ENCODE measurements around the gene OR2B2. TPM values are rescaled to one million over a fixed set of nuclear protein-coding genes. Genes with fewer than 3 reads are reported as not detected.

OR2B2 gene
- total RNA-seq, 1 experiment from 2014 or later: not detected

DNA sequence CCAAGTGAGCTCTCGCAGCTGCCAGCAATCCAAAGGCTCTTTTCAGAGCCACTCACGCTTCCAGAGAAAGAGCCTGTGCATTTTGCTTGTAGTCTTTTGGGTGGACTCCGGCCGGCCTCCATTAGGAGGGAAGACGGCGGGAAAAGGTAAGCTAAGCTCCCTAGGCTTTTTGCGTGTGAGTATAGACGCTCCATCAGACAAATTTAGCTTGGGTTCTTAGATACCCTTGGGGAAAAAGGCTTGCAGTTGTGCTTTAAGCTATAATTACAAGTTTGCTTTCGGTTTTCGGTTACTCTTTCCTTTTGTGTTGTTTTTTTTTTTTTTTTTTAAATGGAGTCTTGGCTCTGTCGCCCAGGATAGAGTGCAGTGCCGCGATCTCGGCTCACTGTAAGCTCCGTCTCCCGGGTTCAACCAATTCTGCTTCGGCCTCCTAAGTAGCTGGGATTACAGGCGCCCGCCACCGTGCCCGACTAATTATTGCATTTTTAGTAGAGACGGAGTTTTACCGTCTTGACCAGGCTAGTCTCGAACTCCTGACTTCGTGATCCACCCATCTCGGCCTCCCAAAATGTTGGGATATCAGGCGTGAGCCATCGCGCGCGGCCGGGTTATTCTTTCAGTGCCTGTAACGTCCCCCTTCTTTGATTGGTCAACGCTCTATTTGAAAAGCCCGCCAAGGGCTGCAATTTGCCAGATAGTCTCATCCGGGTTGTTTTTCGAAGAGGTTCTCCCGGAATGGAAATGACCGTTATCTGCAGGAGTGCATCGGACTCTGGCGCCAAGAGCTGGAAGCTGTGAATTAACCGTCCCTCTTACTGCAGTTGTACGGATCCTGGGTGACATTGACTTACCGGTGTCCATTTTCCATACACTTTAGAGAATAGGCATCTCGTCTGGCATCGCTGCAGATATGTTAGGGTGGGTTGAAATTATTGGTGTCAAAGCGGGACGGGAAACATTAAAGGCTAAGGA lies 18.1 kb downstream of the OR2B2 start:
- DNase-seq (ENCODE audit: low read depth): peak; percentile 94

DNA sequence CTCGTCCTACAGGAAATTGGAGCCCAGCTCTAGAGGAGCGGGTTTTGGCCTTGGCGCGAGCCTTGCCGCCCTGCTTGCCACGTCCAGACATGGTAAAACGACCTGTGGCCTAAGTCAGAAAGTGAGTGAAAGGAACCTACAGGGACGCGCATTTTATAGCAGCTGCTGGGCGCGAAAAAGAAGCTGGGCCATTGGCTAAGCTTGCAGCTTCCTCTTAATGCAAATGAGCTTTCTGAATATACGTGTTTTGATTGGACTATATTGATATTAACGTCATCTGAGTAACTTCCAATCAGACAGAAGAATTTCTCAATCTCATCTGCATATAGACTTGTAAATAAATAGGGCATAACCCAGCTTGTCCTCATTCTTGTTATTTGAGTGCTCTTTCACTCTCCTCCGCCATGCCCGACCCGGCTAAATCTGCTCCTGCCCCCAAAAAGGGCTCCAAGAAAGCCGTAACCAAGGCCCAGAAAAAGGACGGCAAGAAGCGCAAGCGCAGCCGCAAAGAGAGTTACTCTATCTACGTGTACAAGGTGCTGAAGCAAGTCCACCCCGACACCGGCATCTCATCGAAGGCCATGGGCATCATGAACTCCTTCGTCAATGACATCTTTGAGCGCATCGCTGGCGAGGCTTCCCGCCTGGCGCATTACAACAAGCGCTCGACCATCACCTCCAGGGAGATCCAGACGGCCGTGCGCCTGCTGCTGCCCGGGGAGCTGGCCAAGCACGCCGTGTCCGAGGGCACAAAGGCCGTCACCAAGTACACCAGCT lies 18.9 kb downstream of the OR2B2 start:
- DNase-seq (ENCODE audit: low read depth): peak; percentile 96

DNA sequence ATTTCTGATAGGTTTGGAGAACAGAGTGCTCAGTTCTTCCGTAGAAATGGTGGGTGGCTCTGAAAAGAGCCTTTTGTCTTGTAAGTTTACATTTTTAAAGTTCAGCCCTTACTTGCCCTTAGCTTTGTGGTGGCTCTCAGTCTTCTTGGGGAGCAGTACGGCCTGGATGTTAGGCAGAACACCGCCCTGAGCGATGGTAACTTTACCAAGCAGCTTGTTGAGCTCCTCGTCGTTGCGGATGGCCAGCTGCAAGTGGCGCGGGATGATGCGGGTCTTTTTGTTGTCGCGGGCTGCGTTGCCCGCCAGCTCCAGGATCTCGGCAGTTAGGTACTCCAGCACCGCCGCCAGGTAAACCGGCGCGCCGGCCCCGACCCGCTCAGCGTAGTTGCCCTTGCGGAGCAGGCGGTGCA lies 19.5 kb downstream of the OR2B2 start:
- no peak for DNase-seq (ENCODE audit: low read depth)

GRCh38 chr6:27891320-27891875 lies 20.8 kb downstream of the OR2B2 start:
- DNase-seq (ENCODE audit: low read depth): no peak

DNA sequence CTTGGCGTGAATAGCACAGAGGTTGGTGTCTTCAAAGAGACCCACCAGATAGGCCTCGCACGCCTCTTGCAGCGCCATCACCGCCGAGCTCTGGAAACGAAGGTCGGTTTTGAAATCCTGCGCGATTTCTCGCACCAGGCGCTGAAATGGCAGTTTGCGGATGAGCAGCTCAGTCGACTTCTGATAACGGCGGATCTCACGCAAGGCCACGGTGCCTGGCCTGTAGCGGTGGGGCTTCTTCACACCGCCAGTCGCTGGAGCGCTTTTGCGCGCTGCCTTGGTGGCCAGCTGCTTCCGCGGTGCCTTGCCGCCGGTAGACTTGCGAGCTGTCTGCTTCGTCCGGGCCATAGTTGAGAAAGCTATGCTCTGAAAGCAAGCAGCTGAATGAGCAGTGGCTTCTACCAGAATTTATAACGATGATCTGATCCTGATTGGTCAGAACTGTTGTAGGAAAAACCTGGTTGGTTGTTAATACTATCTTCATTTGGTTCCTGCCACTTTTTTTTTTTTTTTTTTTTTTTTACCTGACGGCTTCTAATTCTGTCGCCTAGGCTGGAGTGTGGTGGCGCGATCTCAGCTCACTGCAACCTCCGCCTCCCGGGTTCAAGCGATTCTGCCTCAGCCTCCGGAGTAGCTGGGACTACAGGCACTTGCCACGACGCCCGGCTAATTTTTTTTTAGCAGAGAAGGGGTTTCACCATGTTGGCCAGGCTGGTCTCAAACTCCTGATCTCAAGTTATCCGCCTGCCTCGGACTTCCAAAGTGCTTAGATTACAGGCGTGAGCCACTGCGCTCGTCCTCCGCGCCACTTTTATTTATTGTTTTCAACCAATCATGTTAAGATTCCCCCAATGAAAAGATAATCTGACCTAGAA lies 21.5 kb downstream of the OR2B2 start:
- DNase-seq (ENCODE audit: low read depth): no peak

GRCh38 chr6:27889628-27890444 lies 22.4 kb downstream of the OR2B2 start:
- no peak for DNase-seq (ENCODE audit: low read depth)

DNA sequence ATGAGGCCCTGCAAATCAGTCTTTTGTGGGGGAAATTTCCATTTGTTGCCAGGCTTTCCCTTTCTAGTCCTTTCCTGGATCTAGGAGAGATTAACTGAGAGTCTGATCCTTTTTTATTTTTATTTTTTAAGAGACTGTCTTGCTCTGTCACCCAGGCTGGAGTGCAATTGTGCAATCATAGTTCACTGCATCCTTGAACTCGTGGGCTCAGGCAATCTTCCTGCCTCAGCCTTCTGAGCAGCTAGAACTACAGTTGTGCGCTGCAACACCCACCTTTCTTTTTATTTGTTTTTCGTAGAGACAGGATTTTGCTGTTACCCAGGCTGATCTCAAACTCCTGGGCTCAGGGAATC lies 22.9 kb downstream of the OR2B2 start:
- no peak for DNase-seq (ENCODE audit: low read depth)

DNA sequence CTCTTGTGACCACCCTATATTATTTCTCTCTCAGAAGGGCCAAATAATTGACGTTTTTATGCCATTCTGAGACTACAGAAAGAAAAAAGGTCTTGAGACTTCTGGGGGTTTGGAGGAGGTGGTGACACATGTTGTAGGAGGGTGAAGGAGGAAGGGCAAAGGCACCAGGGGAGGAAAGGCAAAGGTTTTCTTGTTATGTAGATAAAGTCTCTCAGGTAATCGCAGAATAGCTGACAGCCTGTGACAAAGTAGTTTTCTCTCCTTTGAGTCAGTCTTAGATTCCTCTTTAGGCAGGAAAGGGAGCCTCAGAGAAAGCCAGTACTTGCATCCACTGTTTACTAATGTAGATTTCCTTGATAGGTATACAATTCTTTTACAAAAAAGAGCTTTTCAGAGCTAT lies 23.6 kb downstream of the OR2B2 start:
- DNase-seq (ENCODE audit: low read depth): no peak

DNA sequence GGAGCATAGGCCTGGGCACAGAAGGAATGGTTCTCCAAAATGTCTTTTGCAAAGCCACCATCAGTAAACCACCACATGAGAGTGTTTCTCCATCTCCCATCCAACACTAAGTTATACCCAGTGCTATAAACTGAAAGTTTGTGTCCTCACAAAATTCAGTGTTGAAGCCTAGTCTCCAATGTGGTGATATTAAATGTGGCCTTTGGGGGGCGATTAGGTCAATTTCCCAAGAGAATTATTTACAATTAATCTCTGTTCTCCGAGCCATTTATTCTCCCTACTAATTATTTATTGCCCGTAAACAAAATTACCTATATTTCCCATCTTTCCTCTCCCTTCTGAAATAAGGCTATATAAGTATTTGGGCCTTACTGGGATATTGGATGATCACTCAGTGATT lies 26.1 kb downstream of the OR2B2 start:
- no peak for DNase-seq (ENCODE audit: low read depth)

DNA sequence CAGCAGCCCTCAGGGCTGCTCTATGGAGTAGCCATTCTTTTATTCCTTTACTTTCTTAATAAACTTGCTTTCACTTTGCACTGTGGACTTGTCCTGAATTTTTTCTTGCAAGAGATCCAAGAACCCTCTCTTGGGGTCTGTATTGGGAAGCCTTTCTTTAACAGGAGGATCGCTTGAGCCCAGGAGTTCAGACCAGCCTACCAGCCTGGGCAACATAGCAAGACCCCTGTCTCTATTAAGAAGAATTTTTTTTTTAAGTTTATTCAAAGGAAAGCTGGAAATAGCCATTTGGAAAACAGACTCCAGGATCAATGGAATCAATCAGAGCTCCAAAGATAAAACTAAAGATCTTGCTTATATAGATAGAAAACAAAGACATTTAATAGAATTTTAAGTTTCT lies 29.1 kb downstream of the OR2B2 start:
- no peak for DNase-seq (ENCODE audit: low read depth)

- no peak for DNase-seq (ENCODE audit: low read depth)
Measured at GRCh38 chr6:27882624-27883023, 29.6 kb downstream of the OR2B2 start.

- DNase-seq (ENCODE audit: low read depth): no peak
Measured at GRCh38 chr6:27879837-27880236, 32.4 kb downstream of the OR2B2 start.

DNA sequence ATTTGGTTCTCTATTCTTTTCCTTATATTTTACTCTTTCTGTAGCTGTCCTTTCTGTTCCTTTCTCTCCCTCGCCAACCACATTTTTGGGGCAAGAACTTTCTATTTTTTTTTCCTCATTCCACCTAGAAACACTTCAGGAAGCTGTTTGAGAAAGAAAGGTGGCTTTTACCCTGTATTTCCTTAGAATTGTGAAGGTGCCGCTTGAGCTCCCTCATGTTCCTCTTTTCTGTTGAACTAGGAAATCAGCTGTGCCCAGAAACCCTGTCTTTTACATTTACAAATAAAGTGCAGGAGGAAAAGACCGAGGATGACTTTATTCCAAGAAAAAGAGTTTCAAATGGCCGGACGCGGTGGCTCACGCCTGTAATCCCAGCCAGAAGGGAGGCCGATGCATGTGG lies 38.2 kb downstream of the OR2B2 start:
- no peak for DNase-seq (ENCODE audit: low read depth)

GRCh38 chr6:27873021-27873940 lies 38.9 kb downstream of the OR2B2 start:
- peak; percentile 55 for DNase-seq (ENCODE audit: low read depth)

- no peak for DNase-seq (ENCODE audit: low read depth)
Measured at GRCh38 chr6:27872642-27873020, 39.6 kb downstream of the OR2B2 start.

GRCh38 chr6:27871924-27872638 lies 40.1 kb downstream of the OR2B2 start:
- peak; percentile 91 for DNase-seq (ENCODE audit: low read depth)

DNA sequence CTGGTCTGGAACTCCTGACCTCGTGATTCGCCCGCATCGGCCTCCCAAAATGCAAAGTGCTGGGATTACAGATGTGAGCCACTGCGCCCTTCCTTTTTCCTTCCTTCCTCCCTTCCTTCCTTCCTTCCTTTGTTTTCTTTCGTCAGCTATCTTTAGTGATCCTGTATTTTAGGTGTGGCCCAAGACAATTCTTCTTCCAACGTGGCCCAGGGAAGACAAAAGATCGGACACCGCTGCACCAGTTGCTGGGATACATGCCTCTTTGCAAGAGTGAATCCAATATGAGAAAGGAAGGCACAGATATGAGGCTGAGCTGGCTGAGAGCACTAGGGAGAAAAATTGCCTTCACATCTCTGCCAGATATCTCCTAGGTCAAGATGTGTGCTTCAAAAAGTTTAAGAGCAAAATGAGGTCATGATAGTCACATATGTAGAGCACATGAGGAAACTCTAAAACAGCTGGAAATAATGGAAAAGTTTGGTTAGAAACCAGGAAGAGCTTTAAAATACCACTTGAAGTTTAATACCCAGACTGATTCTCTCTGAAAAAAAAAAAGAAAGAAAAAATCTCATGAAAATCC lies 41.8 kb downstream of the OR2B2 start:
- DNase-seq (ENCODE audit: low read depth): no peak

DNA sequence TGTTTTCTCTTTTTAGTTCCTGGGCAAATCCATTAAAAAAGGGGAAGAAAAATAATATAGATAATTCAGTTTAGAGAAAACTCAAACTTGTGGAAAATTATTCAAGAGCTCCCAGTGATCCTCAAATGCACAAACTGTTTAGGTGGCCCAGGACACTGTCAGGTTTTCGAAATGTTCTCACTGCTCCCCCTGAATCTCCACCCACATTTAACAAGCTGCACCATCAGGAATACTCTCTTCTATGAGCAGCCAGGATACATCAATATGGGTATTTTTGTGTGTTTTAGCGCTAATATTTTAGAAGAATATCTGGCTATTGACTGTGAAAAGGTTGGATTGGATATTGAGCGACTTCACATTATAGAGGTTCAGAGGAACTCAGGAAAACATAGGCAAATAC lies 43.9 kb downstream of the OR2B2 start:
- no peak for DNase-seq (ENCODE audit: low read depth)

DNA sequence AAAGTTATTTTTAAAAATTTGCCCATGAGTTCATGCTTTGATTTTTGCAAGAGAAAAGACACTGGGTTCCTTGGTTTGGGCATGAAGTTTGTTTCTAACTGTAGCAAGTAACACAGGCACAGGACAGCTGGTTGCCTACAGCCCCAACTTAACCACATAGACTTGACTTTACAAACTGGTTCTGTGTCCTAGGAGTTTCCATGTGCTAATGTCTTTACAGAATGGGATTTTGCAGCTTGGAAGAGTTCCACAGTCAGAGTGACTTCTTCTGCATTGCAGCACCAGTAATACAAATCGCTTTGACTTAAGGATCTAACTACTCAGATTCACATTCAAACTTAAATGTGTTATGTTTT lies 44.3 kb downstream of the OR2B2 start:
- DNase-seq (ENCODE audit: low read depth): no peak

Measured in Daoy (cell line).